Left hindlimb (tissue), 1 donor: ENCODE measurements around the gene USF3.
A peak's percentile ranks its signal among the peaks of the same experiment; 100 is the strongest.
"Not testable (repeated sequence)": the region's sequence is repeated elsewhere in the genome, so short reads cannot be mapped to it uniquely, and the experiment has no call there.

ENCODE experiments used
- DNase-seq: peaks from one replicate; pipeline ENCODE4 v3.0.0-alpha.2; 2018

USF3 gene

GRCh38 chr3:113648524-113648923 lies 47.9 kb downstream of the USF3 start:
- no peak for DNase-seq

GRCh38 chr3:113643583-113643982 lies 52.9 kb downstream of the USF3 start:
- no peak for DNase-seq

GRCh38 chr3:113638910-113639309 lies 57.5 kb downstream of the USF3 start:
- DNase-seq, result no peak

GRCh38 chr3:113637756-113638155 lies 58.7 kb downstream of the USF3 start:
- DNase-seq, result no peak

GRCh38 chr3:113636034-113636433 lies 60.4 kb downstream of the USF3 start:
- not testable (repeated sequence) for DNase-seq

GRCh38 chr3:113634782-113635474 lies 61.5 kb downstream of the USF3 start:
- DNase-seq, result no peak

- no peak for DNase-seq
Observed at GRCh38 chr3:113631573-113631972, 64.9 kb downstream of the USF3 start.

- peak; percentile 45 for DNase-seq
Observed at GRCh38 chr3:113630956-113631542, 65.4 kb downstream of the USF3 start.

- peak; percentile 84 for DNase-seq
Observed at GRCh38 chr3:113629584-113630421, 66.6 kb downstream of the USF3 start.

- no peak for DNase-seq
Observed at GRCh38 chr3:113628788-113629187, 67.7 kb downstream of the USF3 start.

- DNase-seq, result no peak
Observed at GRCh38 chr3:113628316-113628715, 68.1 kb downstream of the USF3 start.

- peak; percentile 48 for DNase-seq
Observed at GRCh38 chr3:113626503-113627371, 69.7 kb downstream of the USF3 start.

- DNase-seq, result no peak
Observed at GRCh38 chr3:113625834-113626233, 70.6 kb downstream of the USF3 start.

- no peak for DNase-seq
Observed at GRCh38 chr3:113623811-113624210, 72.6 kb downstream of the USF3 start.

- no peak for DNase-seq
Observed at GRCh38 chr3:113623324-113623723, 73.1 kb downstream of the USF3 start.

- no peak for DNase-seq
Observed at GRCh38 chr3:113620091-113620490, 76.4 kb downstream of the USF3 start.

GRCh38 chr3:113617726-113618125 lies 78.7 kb downstream of the USF3 start:
- no peak for DNase-seq

GRCh38 chr3:113615976-113616375 lies 80.5 kb downstream of the USF3 start:
- no peak for DNase-seq

GRCh38 chr3:113614402-113614801 lies 82.0 kb downstream of the USF3 start:
- no peak for DNase-seq

- DNase-seq, result no peak
Observed at GRCh38 chr3:113607219-113607596, 89.2 kb downstream of the USF3 start.

- no peak for DNase-seq
Observed at GRCh38 chr3:113606539-113607218, 89.8 kb downstream of the USF3 start.

- no peak for DNase-seq
Observed at GRCh38 chr3:113602836-113603235, 93.6 kb downstream of the USF3 start.
